Endothelial cell of umbilical vein (primary cell): ENCODE results near the gene PHOSPHO1. TPM values are rescaled to one million over a fixed set of nuclear protein-coding genes. Genes with fewer than 3 reads are reported as not detected.
"Not testable (repeated sequence)": the region's sequence is repeated elsewhere in the genome, so short reads cannot be mapped to it uniquely, and the experiment has no call there.

Experiments
- BruUV-seq: library from RNA; stranded (reverse); fragments of 400-500 nt; replicated peaks from 2 replicates; lab custom pipeline; 2021; lab: Mats Ljungman, UMichigan
- CTCF ChIA-PET: fragments of 300-600, 350-600 bp; sonication (Branson Sonifier 250); formaldehyde crosslinking; loops from one replicate; lab custom pipeline; 2021; ENCODE audit warnings: antibody characterized with exemption, inconsistent platforms; lab: Charles Lee
- POLR2A ChIA-PET: fragments of 300-600, 350-600 bp; sonication (Branson Sonifier 250); formaldehyde crosslinking; loops from one replicate; lab custom pipeline; 2021; ENCODE audit warnings: antibody characterized with exemption, inconsistent platforms; lab: Charles Lee
- DNase-seq: peaks from one replicate; pipeline ENCODE4 v3.0.0-alpha.2; 2011; ENCODE audit warnings: low read depth, low spot score
- FAIRE-seq: peaks from 2 replicates; lab custom pipeline; 2011; peaks lifted over from hg19 to GRCh38; lab: Jason Lieb, UNC
- H2AFZ ChIP-seq: 2 replicates; pipeline ENCODE4 v1.6.0; 2012; ENCODE audit warnings: low read depth, low read length, control low read depth, inconsistent platforms
- H3K27ac ChIP-seq: 2 replicates; pipeline ENCODE4 v1.5.1; 2011; ENCODE audit warnings: low read depth, mild to moderate bottlenecking, control low read depth, low read length, moderate library complexity; ENCODE audit not compliant: insufficient read depth
- H3K27me3 ChIP-seq, 2 experiments: 2 replicates each; pipeline versions ENCODE4 v1.6.0 to v1.6.1; 2011; ENCODE audit warnings: low read length in 2 of 2, mixed read lengths in 1 of 2; ENCODE audit not compliant: control insufficient read depth in 2 of 2, insufficient read depth in 2 of 2
- H3K36me3 ChIP-seq, 2 experiments: 2 replicates in 1 of 2; 3 replicates in 1 of 2; pipeline ENCODE4 v1.5.1; 2011; ENCODE audit warnings: low read length in 2 of 2, mild to moderate bottlenecking in 1 of 2, moderate library complexity in 1 of 2; ENCODE audit not compliant: control insufficient read depth in 2 of 2, insufficient read depth in 2 of 2; ENCODE audit errors: extremely low read depth in 1 of 2
- H3K4me1 ChIP-seq: 3 replicates; pipeline ENCODE4 v1.5.1; 2011; ENCODE audit warnings: mild to moderate bottlenecking, low read length; ENCODE audit not compliant: control insufficient read depth, insufficient read depth; ENCODE audit errors: extremely low read depth
- H3K4me2 ChIP-seq: 2 replicates; pipeline ENCODE4 v1.6.1; 2011; ENCODE audit warnings: low read length, control low read depth, mixed read lengths; ENCODE audit not compliant: insufficient read depth
- H3K4me3 ChIP-seq, 3 experiments: fragments of 200-600 bp in 1 of 3; sonication (generic), shearing (Covaris generic) in 1 of 3; replicated peaks in 1 of 3; 2 replicates each; pipeline ENCODE4 v1.5.1; 2011 to 2016; ENCODE audit warnings: control low read depth in 3 of 3, low read length in 3 of 3, mild to moderate bottlenecking in 2 of 3, inconsistent platforms in 1 of 3, low read depth in 1 of 3, moderate library complexity in 1 of 3; ENCODE audit not compliant: insufficient read depth in 1 of 3
- H3K79me2 ChIP-seq: 2 replicates; pipeline ENCODE4 v1.6.0; 2012; ENCODE audit warnings: low read length, inconsistent platforms; ENCODE audit not compliant: control insufficient read depth, insufficient read depth
- H3K9ac ChIP-seq: replicated peaks from 2 replicates; pipeline ENCODE3; 2011; ENCODE audit warnings: low read length, control low read depth; ENCODE audit not compliant: insufficient read depth; ENCODE audit errors: extremely low read depth
- H3K9me1 ChIP-seq: replicated peaks from 3 replicates; pipeline ENCODE4 v1.6.0; 2011; ENCODE audit warnings: mild to moderate bottlenecking, low read length; ENCODE audit not compliant: control insufficient read depth, insufficient read depth; ENCODE audit errors: extremely low read depth
- H3K9me3 ChIP-seq: replicated peaks from 2 replicates; pipeline ENCODE4 v1.5.1; 2012; ENCODE audit warnings: low read length, inconsistent platforms; ENCODE audit not compliant: control insufficient read depth, insufficient read depth
- H4K20me1 ChIP-seq: replicated peaks from 2 replicates; pipeline ENCODE3; 2011; ENCODE audit warnings: mild to moderate bottlenecking, low read length; ENCODE audit not compliant: control insufficient read depth, insufficient read depth; ENCODE audit errors: extremely low read depth
- EZH2 ChIP-seq: IDR thresholded peaks from 2 replicates; pipeline ENCODE4 v1.6.1; 2012; ENCODE audit warnings: borderline replicate concordance, low read depth, mild to moderate bottlenecking, moderate library complexity, low read length, inconsistent platforms; ENCODE audit not compliant: severe bottlenecking
- FOS ChIP-seq: IDR thresholded peaks from 2 replicates; pipeline ENCODE4 v1.6.1; 2011; ENCODE audit warnings: mild to moderate bottlenecking, low read length, moderate library complexity, borderline replicate concordance; ENCODE audit not compliant: insufficient read depth
- GATA2 ChIP-seq: IDR thresholded peaks from 2 replicates; pipeline ENCODE4 v1.7.0; 2011; ENCODE audit warnings: low read depth, mild to moderate bottlenecking, moderate library complexity, mixed read lengths, low read length; ENCODE audit not compliant: insufficient read length, insufficient read depth
- JUN ChIP-seq: IDR thresholded peaks from 2 replicates; pipeline ENCODE4 v1.6.1; 2011; ENCODE audit warnings: borderline replicate concordance, low read depth; ENCODE audit not compliant: insufficient read length, insufficient read depth
- MYC ChIP-seq: IDR thresholded peaks from one replicate; pipeline ENCODE4 v1.6.1; 2011; ENCODE audit warnings: mild to moderate bottlenecking, low read depth, low read length
- POLR2A ChIP-seq: IDR thresholded peaks from 2 replicates; pipeline ENCODE4 v1.6.1; 2012; ENCODE audit warnings: low read depth, mild to moderate bottlenecking, control low read depth, low read length
- POLR2AphosphoS5 ChIP-seq: IDR thresholded peaks from 2 replicates; pipeline ENCODE4 v1.6.1; 2012; ENCODE audit warnings: low read depth, mild to moderate bottlenecking, control low read depth, low read length, moderate library complexity; ENCODE audit not compliant: insufficient read depth
- dilution Hi-C: fragments of 300-500 bp; cut with MboI; formaldehyde crosslinking; loops from one replicate; pipeline ENCODE4 v1.15.0; 2019; ENCODE audit warnings: low sequenced_read_pairs; ENCODE audit not compliant: extremely low pct_ligation_motif_present
- intact Hi-C: fragments of 100-400 bp; cut with micrococcal nuclease; formaldehyde crosslinking; loops from one replicate; pipeline ENCODE4 v1.10.0; 2022
- polyA plus RNA-seq, 4 experiments: library from polyadenylated mRNA; depleted of rRNA in 3 of 4; stranded (reverse) in 3 of 4; unstranded in 1 of 4; fragments of >200 nt; gene quantifications; 2 replicates each; pipeline versions ENCODE4 v1.2.1 to v1.2.3, GENCODE V29; 2011 to 2012; ENCODE audit warnings: missing spikeins in 1 of 4
- total RNA-seq: library from RNA; stranded (reverse); gene quantifications from 2 replicates; pipeline ENCODE4 v1.2.3, GENCODE V29; 2021
- TF ChIP-seq, protein P1 (sequence below), 2 donors: IDR thresholded peaks; 1 replicate in 1 of 2; 2 replicates in 1 of 2; pipeline ENCODE4 v1.5.1; 2011; ENCODE audit warnings: low read length in 2 of 2, mild to moderate bottlenecking in 2 of 2, moderate library complexity in 2 of 2, control low read depth in 1 of 2, inconsistent platforms in 1 of 2, low read depth in 1 of 2; ENCODE audit not compliant: insufficient read depth in 1 of 2; ENCODE audit errors: extremely low read depth in 1 of 2
- TF ChIP-seq, protein P2 (sequence below): IDR thresholded peaks from 2 replicates; pipeline ENCODE4 v1.6.1; 2011; ENCODE audit not compliant: insufficient read depth, insufficient read length

PHOSPHO1 gene
- total and polyA plus RNA-seq, 2 donors (not counting 3 experiments of a cell fraction or from before 2014, with no cell fraction given) = 0.23 TPM; not detected in 1

DNA sequence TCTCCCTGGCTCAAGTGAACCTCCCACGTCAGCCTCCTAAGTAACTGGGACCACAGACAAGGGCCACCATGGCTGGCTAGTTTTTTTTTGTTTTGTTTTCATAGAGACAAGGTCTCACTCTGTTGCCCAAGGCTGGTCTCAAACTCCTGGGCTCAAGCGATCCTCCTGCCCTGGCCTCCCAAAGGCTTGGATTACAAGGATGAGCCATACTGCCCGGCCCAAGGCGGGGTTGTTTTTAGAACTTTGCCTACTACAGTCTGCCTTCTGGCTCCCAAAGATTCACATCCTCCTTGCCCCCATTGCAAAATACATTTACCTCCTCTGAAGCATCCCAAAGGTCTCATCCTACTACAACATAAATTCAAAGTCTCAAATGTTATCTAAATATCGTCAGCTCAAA, 49.5 kb upstream of the PHOSPHO1 start:
- dilution Hi-C loops = no loop called here

DNA sequence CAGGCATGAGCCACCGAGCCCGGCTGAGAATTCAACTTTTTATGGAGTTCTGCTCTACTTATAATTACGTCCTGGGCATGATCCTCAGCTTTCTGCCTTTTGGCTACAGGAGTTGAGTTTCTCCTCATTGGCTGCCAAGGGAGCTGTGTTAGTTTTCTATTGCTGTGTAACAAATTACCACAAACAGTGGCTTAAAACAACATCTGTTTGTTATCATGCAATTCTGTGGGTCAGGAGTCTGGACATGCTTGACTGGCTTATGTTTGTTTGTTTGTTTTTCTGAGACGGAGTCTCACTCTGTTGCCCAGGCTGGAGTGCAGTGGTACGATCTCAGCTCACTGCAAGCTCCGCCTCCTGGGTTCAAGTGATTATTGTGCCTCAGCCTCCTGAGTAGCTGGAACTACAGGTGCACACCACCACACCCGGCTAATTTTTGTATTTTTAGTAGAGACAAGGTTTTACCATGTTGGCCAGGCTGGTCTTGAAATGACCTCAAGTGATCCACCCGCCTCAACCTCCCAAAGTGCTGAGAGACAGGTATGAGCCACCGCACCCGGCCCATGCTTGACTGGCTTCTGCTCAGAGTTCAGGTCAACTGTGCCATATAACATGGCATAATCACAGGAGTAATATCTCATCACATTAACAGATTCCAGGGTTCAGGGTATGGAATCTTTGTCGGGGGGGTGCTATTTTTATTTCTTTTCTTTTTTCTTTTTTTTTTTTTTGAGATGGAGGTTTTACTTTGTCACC, 48.9 kb upstream of the PHOSPHO1 start:
- CTCF ChIA-PET = interaction anchor here (2.5 kb wide), 1 partner anchor 12 kb away, joined by 12 read pairs; no protein-coding TSS in a partner anchor
- intact Hi-C loops, H3K36me3 ChIP-seq, H3K27me3 ChIP-seq, H3K4me1 ChIP-seq, H3K4me3 ChIP-seq, H3K9me1 ChIP-seq, BruUV-seq, DNase-seq, H3K27ac ChIP-seq, POLR2A ChIA-PET, H3K9ac ChIP-seq, H4K20me1 ChIP-seq, H3K79me2 ChIP-seq, dilution Hi-C loops, H2AFZ ChIP-seq, H3K9me3 ChIP-seq, FAIRE-seq, H3K4me2 ChIP-seq: not testable (repeated sequence)

More for the DNA sequence above, 49.5 kb upstream of the PHOSPHO1 start:
- Histone ChIP-seq H3K4me3 (no peak overlapping the region), H3K36me3 (no peaks in the 10 kb centered on the region), H3K27me3 (no peaks in the 10 kb centered on the region), H4K20me1 (no peaks in the 10 kb centered on the region), H3K4me2 (no peak overlapping the region), H3K9me1 (no peaks in the 10 kb centered on the region), H3K9ac (no peak overlapping the region), H3K9me3 (no peaks in the 10 kb centered on the region), H3K4me1 (no peaks in the 10 kb centered on the region), H3K79me2 (no peaks in the 10 kb centered on the region), H2AFZ (no peak overlapping the region), H3K27ac (no peak overlapping the region)
- no peak for DNase-seq
- BruUV-seq = no TSS peak
- intact Hi-C loops = no loop called here
- TF ChIP-seq EZH2 = no peak
- TF ChIP-seq POLR2A = no peak
- no peak for TF ChIP-seq POLR2AphosphoS5
- TF ChIP-seq, protein P1, sequence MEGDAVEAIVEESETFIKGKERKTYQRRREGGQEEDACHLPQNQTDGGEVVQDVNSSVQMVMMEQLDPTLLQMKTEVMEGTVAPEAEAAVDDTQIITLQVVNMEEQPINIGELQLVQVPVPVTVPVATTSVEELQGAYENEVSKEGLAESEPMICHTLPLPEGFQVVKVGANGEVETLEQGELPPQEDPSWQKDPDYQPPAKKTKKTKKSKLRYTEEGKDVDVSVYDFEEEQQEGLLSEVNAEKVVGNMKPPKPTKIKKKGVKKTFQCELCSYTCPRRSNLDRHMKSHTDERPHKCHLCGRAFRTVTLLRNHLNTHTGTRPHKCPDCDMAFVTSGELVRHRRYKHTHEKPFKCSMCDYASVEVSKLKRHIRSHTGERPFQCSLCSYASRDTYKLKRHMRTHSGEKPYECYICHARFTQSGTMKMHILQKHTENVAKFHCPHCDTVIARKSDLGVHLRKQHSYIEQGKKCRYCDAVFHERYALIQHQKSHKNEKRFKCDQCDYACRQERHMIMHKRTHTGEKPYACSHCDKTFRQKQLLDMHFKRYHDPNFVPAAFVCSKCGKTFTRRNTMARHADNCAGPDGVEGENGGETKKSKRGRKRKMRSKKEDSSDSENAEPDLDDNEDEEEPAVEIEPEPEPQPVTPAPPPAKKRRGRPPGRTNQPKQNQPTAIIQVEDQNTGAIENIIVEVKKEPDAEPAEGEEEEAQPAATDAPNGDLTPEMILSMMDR (IDR thresholded peaks at IDR 0.05; ENCODE audit: extremely low read depth in 1 of 2, insufficient read depth in 1 of 2, low read depth in 1 of 2, low read length in 2 of 2) = no peak
- no peak for TF ChIP-seq FOS
- TF ChIP-seq, protein P2, sequence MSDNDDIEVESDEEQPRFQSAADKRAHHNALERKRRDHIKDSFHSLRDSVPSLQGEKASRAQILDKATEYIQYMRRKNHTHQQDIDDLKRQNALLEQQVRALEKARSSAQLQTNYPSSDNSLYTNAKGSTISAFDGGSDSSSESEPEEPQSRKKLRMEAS = no peak
- TF ChIP-seq MYC = no peak
- TF ChIP-seq JUN = no peak
- TF ChIP-seq GATA2 = no peak
- no peak for FAIRE-seq
- POLR2A ChIA-PET = no interaction called here
- CTCF ChIA-PET = interaction anchor here (2.5 kb wide), 1 partner anchor 11 kb away, joined by 12 read pairs; no protein-coding TSS in a partner anchor
